Measurements from ENCODE around the gene AOPEP.
"Not testable (repeated sequence)": the region's sequence is repeated elsewhere in the genome, so short reads cannot be mapped to it uniquely, and the experiment has no call there.

Gene AOPEP

GRCh38 chr9:94870793-94871558, 144.5 kb downstream of the AOPEP start:
- DNase-seq (ENCODE audit: low spot score): no peak

GRCh38 chr9:94872083-94872833, 145.8 kb downstream of the AOPEP start:
- DNase-seq (ENCODE audit: low spot score): no peak

GRCh38 chr9:94872891-94873511, 146.5 kb downstream of the AOPEP start:
- DNase-seq (ENCODE audit: low spot score): no peak

GRCh38 chr9:94874316-94874715, 147.8 kb downstream of the AOPEP start:
- no peak for DNase-seq (ENCODE audit: low spot score)

GRCh38 chr9:94875300-94876020, 149.0 kb downstream of the AOPEP start:
- DNase-seq (ENCODE audit: low spot score): no peak

- not testable (repeated sequence) for DNase-seq (ENCODE audit: low spot score)
Measured at GRCh38 chr9:94878804-94879203, 152.3 kb downstream of the AOPEP start.

GRCh38 chr9:94879230-94879629, 152.7 kb downstream of the AOPEP start:
- no peak for DNase-seq (ENCODE audit: low spot score)

- no peak for DNase-seq (ENCODE audit: low spot score)
Measured at GRCh38 chr9:94881023-94881422, 154.5 kb downstream of the AOPEP start.

GRCh38 chr9:94881454-94881853, 155.0 kb downstream of the AOPEP start:
- no peak for DNase-seq (ENCODE audit: low spot score)

- no peak for DNase-seq (ENCODE audit: low spot score)
Measured at GRCh38 chr9:94881940-94882339, 155.4 kb downstream of the AOPEP start.

- no peak for DNase-seq (ENCODE audit: low spot score)
Measured at GRCh38 chr9:94882966-94883641, 156.6 kb downstream of the AOPEP start.

- no peak for DNase-seq (ENCODE audit: low spot score)
Measured at GRCh38 chr9:94885854-94886447, 159.5 kb downstream of the AOPEP start.

- DNase-seq (ENCODE audit: low spot score): no peak
Measured at GRCh38 chr9:94887721-94888120, 161.2 kb downstream of the AOPEP start.

- DNase-seq (ENCODE audit: low spot score): no peak
Measured at GRCh38 chr9:94888775-94889174, 162.3 kb downstream of the AOPEP start.

- no peak for DNase-seq (ENCODE audit: low spot score)
Measured at GRCh38 chr9:94889628-94890027, 163.1 kb downstream of the AOPEP start.

- DNase-seq (ENCODE audit: low spot score): no peak
Measured at GRCh38 chr9:94891183-94891582, 164.7 kb downstream of the AOPEP start.

GRCh38 chr9:94892675-94893074, 166.2 kb downstream of the AOPEP start:
- no peak for DNase-seq (ENCODE audit: low spot score)

- no peak for DNase-seq (ENCODE audit: low spot score)
Measured at GRCh38 chr9:94894094-94894699, 167.7 kb downstream of the AOPEP start.

GRCh38 chr9:94895668-94896067, 169.2 kb downstream of the AOPEP start:
- DNase-seq (ENCODE audit: low spot score): no peak

GRCh38 chr9:94896512-94896911, 170.0 kb downstream of the AOPEP start:
- DNase-seq (ENCODE audit: low spot score): no peak

Data from D341Med (cell line).